Heart left ventricle (tissue), 16 donors: ENCODE data around the gene IGDCC3. TPM values are rescaled to one million over a fixed set of nuclear protein-coding genes. Genes with fewer than 3 reads are reported as not detected.

Experiments used
- ATAC-seq, 4 donors: fragments of 200-7000 bp; cut with Tn5 transposase; one replicate each; pipeline ENCODE4 v1.9.1; 2020 to 2022; ENCODE audit warnings: moderate library complexity in 4 of 4, mild to moderate bottlenecking in 3 of 4, moderate number of reproducible peaks in 1 of 4
- DNase-seq, 5 donors: peaks; one replicate each; pipeline ENCODE4 v3.0.0-alpha.2; 2020
- H3K27ac ChIP-seq, 12 donors: fragments of 200-600 bp; sonication (generic) in 4 of 12; one replicate each; pipeline versions ENCODE4 v1.5.0 to v1.8.0; 2016 to 2022; ENCODE audit warnings: mild to moderate bottlenecking in 2 of 12
- H3K27me3 ChIP-seq, 9 donors: fragments of 200-600 bp; sonication (generic) in 2 of 9; one replicate each; pipeline versions ENCODE4 v1.5.1 to v1.8.0; 2016 to 2022; ENCODE audit warnings: mild to moderate bottlenecking in 3 of 9
- H3K36me3 ChIP-seq, 9 donors: fragments of 200-600 bp; sonication (generic) in 2 of 9; one replicate each; pipeline versions ENCODE4 v1.5.0 to v1.8.0; 2018 to 2022; ENCODE audit warnings: mild to moderate bottlenecking in 2 of 9
- H3K4me1 ChIP-seq, 12 donors: fragments of 200-600 bp; sonication (generic) in 4 of 12; one replicate each; pipeline versions ENCODE4 v1.5.0 to v1.8.0; 2016 to 2022; ENCODE audit warnings: mild to moderate bottlenecking in 3 of 12
- H3K4me3 ChIP-seq, 12 donors: fragments of 200-600 bp; sonication (generic) in 4 of 12; one replicate each; pipeline versions ENCODE4 v1.5.0 to v1.8.0; 2017 to 2022; ENCODE audit warnings: mild to moderate bottlenecking in 9 of 12, moderate library complexity in 4 of 12
- H3K9me3 ChIP-seq, 12 donors: fragments of 200-600 bp; sonication (generic) in 4 of 12; one replicate each; pipeline versions ENCODE4 v1.5.0 to v1.8.0; 2016 to 2022; ENCODE audit warnings: mild to moderate bottlenecking in 1 of 12
- POLR2A ChIP-seq, 2 donors: fragments of 450-650 bp; IDR thresholded peaks; one replicate each; pipeline ENCODE4 v1.6.1; 2017; ENCODE audit warnings: antibody characterized with exemption in 2 of 2, mild to moderate bottlenecking in 2 of 2, moderate library complexity in 2 of 2
- WGBS, 4 donors: extraction: QIAGEN DNeasy Blood & Tissue Kit in 2 of 4; methylation state at CpG; one replicate each; pipeline versions ENCODE4 v1.1.5 to v1.1.7; 2013 to 2018; 5-methylcytosine and 5-hydroxymethylcytosine counted together
- intact Hi-C, 10 donors: fragments of 100-400 bp; cut with DNase I; formaldehyde crosslinking; loops; one replicate each; pipeline versions ENCODE4 v1.11.1 to v1.14.2; 2022
- polyA plus RNA-seq, 2 donors: library from polyadenylated mRNA; stranded (reverse); fragments of 200-250 nt; gene quantifications; one replicate each; pipeline ENCODE4 v1.2.3, GENCODE V29; 2013
- total RNA-seq, 9 donors: library from RNA; depleted of rRNA in 2 of 9; stranded (reverse); fragments of >200 nt in 2 of 9; fragmentation: NEBNext Ultra II Directional in 3 of 9; extraction: Animal tissue kit (Norgen Biotek cat#: 25700) in 3 of 9; gene quantifications; one replicate each; pipeline versions ENCODE4 v1.1.0 to v1.2.4, GENCODE V29; 2016 to 2023
- TF ChIP-seq, protein P1 (sequence below), 12 donors: fragments of 200-600 bp; sonication (generic) in 4 of 12; IDR thresholded peaks; one replicate each; pipeline versions ENCODE4 v1.5.0 to v1.8.0; 2018 to 2022; ENCODE audit warnings: antibody characterized with exemption in 12 of 12, mild to moderate bottlenecking in 5 of 12
- donor health status: ischemic (EF 13 %, LVEDD 7.1; RV severe dilation, severe dysfunction).
- donor health status: healthy with polysubstance abuse.
- donor health status: DM: no; HTN: yes; CAD: no.
- donor health status: DM: no; HTN: no; CAD: no.
- donor health status: ischemic (EF 25% LVEDD 6.9; RV normal size, moderate dysfunction).
- donor health status: ischemic (EF 25% LVEDD 5.7; RV mildly dilated, moderate dysfunction).
- donor health status: healthy.
- donor health status: DM: yes; HTN: yes; CAD: no.
- donor health status: ischemic (EF 35%, LVEDD 5.7; RV mildly dilated, moderate dysfunction).
- donor health status: nonischemic (EF 11% LVEDD 7.7; RV severe dilation, severe dysfunction).
- donor health status: DM: yes; HTN: yes; CAD: no.
- donor health status: PGD.
- donor health status: ischemic (EF 29% LVEDD 5.4; RV normal size, mild dysfunction).
- donor health status: nonischemic (EF 23%, LVEDD 6.1; RV moderate dilation, normal function).

Gene IGDCC3
- total and polyA plus RNA-seq, 11 donors: 0.07 to 0.33 (median 0.16) TPM; not detected in 7

DNA sequence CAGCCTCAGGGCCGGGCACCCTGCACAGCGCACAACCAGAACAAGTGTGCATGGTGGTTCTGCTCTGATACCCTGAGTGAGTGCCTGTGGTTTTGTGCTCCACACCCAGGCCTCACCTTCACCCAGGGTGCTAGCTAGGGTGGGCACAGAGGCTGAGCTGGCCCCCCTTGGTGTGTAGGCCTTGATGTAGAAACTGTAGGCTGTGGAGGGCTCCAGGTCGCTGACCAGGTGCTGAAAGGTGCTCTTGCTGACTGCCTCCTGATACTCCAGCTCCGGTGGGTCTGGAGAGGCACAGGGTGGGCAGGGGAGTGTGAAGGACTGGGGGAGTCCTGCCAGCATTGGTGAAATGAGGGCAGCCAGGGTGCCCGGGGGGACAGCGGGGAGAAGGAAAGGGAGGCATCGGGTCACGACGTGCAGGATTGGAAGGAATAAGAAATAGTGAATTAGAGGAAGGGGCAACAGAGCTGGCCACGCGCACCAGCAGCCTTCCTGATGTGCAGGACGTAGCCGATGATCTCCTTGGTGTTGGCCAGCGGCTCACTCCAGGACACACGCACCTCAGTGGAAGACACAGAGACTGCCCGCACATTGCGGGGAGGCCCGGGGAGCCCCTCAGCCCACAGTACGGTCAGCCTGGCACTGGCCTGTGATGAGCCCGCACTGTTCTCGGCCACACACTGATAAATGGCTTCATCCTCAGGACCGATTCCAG lies 46.7 kb downstream of the IGDCC3 start:
- ATAC-seq (no peak), DNase-seq (no peak)
- Histone ChIP-seq H3K4me3 (no peak overlapping the region), H3K27me3 (no peaks in the 10 kb centered on the region), H3K9me3 (no peaks in the 10 kb centered on the region), H3K27ac (no peak overlapping the region), H3K36me3 (no peaks in the 10 kb centered on the region), H3K4me1 (peaks cover 0 to 6% (median 0%) of the 10 kb centered on the region in 12 donors)
- intact Hi-C loops: loop anchor here in 1 of 10 donors (5.0 kb wide), 1 partner anchor 36 kb away; no protein-coding TSS in a partner anchor
- no peak for TF ChIP-seq POLR2A (IDR thresholded peaks at IDR 0.05)
- TF ChIP-seq, protein P1, sequence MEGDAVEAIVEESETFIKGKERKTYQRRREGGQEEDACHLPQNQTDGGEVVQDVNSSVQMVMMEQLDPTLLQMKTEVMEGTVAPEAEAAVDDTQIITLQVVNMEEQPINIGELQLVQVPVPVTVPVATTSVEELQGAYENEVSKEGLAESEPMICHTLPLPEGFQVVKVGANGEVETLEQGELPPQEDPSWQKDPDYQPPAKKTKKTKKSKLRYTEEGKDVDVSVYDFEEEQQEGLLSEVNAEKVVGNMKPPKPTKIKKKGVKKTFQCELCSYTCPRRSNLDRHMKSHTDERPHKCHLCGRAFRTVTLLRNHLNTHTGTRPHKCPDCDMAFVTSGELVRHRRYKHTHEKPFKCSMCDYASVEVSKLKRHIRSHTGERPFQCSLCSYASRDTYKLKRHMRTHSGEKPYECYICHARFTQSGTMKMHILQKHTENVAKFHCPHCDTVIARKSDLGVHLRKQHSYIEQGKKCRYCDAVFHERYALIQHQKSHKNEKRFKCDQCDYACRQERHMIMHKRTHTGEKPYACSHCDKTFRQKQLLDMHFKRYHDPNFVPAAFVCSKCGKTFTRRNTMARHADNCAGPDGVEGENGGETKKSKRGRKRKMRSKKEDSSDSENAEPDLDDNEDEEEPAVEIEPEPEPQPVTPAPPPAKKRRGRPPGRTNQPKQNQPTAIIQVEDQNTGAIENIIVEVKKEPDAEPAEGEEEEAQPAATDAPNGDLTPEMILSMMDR (IDR thresholded peaks at IDR 0.05): no peak
- WGBS, 4 donors: 94 to 95% (median 94%) methylated on average over 22 of the region's 22 CpGs

DNA sequence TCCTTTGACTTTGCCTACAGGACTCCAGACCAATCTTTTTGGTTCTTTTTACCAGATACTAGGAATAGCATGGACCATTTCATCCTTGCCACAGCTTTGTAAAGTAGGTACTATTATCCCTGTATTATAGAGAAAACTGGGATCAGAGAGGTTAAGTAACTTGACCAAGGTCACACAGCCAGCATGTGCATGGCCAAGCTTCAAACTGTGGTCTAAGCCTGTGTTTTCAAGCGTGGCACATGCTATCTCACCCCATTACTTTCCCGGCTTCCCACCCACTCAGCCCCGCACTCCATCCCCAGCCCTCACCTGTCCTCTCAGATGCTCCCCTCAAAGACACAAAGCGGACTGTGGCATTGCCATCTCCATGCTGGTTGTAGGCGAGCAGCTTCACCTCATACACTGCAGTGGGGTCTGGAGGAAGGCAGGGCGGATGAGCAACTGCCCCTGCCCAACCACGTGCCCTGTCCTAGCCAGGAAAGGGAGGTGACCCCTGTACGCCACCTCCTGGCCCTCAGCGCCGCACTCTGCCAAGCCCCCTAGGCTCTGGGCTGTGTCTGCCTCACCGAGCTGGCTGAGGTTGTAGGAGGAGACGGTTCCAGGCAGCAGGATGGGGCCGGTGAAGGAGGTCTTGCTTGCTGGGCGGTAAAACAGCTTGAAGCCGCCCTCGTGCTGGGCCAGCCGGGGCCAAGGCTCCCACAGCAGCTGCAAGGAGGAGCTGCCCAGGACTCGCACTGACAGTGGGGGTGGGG lies 47.6 kb downstream of the IGDCC3 start:
- intact Hi-C loops: loop anchor here in 1 of 10 donors (5.0 kb wide), 1 partner anchor 37 kb away; no protein-coding TSS in a partner anchor
- H3K4me1 ChIP-seq: peaks cover 0 to 7% (median 0%) of the 10 kb centered on the region in 12 donors
- no peak for TF ChIP-seq POLR2A (IDR thresholded peaks at IDR 0.05)
- TF ChIP-seq, protein P1 (IDR thresholded peaks at IDR 0.05): no peak
- no peak overlapping the region for H3K4me3 ChIP-seq
- H3K9me3 ChIP-seq: no peaks in the 10 kb centered on the region
- WGBS, 4 donors: 90 to 95% (median 94%) methylated on average over 13 to 18 of the region's 18 CpGs
- no peak overlapping the region for H3K27ac ChIP-seq
- DNase-seq: no peak
- ATAC-seq: no peak
- H3K36me3 ChIP-seq: no peaks in the 10 kb centered on the region
- no peaks in the 10 kb centered on the region for H3K27me3 ChIP-seq

DNA sequence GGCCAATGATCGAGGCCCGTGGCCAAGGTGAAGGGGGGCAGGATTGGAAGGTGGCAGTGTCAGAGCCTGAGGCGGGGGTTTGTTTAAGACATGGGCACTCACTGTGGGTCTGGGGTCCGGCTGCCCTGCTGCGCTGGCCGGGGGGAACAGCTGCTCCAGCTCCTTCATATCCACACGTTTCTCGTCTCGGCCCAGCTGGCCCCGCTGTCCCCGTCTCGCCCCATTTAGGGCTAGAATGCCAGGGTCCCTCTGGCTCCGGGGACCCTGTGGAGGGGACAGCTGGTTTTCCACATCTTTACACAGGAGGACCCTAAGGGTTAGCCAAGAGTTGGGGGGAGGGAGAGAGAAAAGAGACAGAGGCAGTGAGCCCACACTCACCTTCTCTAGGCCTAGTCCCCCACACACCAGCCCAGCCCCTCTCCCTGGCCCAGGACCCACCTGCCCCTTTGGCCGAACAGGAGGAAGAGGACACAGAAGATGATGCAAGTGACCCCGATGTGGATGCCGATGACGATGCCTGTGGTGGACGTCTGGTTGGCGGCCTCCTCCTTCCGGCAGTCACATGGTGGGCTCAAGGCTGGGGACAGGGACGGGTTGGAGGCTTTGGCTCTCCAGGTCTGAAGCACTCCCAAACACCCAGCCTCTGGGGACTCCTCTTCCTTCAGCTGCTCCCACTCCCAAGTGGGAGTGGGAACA lies 48.4 kb downstream of the IGDCC3 start:
- Histone ChIP-seq H3K27ac (no peak overlapping the region), H3K9me3 (no peaks in the 10 kb centered on the region), H3K27me3 (no peaks in the 10 kb centered on the region), H3K36me3 (no peaks in the 10 kb centered on the region), H3K4me3 (no peak overlapping the region), H3K4me1 (peaks cover 0 to 7% (median 0%) of the 10 kb centered on the region in 12 donors)
- no peak for DNase-seq
- no peak for TF ChIP-seq POLR2A (IDR thresholded peaks at IDR 0.05)
- TF ChIP-seq, protein P1 (IDR thresholded peaks at IDR 0.05): no peak
- ATAC-seq: no peak
- intact Hi-C loops: no loop called here
- 96 to 97% (median 97%) methylated on average over 19 to 21 of the region's 21 CpGs for WGBS, 4 donors
